GM23338 (cell line): Measurements from ENCODE around the gene GAS1. TPM values are rescaled to one million over a fixed set of nuclear protein-coding genes. Genes with fewer than 3 reads are reported as not detected.
A peak's percentile ranks its signal among the peaks of the same experiment; 100 is the strongest.

Experiments used
- ATAC-seq: fragments of 200-7000 bp; cut with Tn5 transposase; 3 replicates; pipeline ENCODE4 v1.9.1; 2020
- DNase-seq: peaks from one replicate; pipeline ENCODE4 v3.0.0-alpha.2; 2015; ENCODE audit warnings: low spot score
- H2AFZ ChIP-seq: fragments of 200-600 bp; sonication (generic); 2 replicates; pipeline ENCODE4 v1.8.0; 2016; ENCODE audit warnings: antibody characterized with exemption, mild to moderate bottlenecking, moderate library complexity
- H3F3A ChIP-seq: fragments of 200-600 bp; sonication (generic); replicated peaks from 2 replicates; pipeline ENCODE4 v1.8.0; 2017; ENCODE audit warnings: antibody characterized with exemption, mixed run types, low read depth
- H3K27ac ChIP-seq: fragments of 200-600 bp; sonication (generic); 2 replicates; pipeline ENCODE4 v1.6.1; 2016; ENCODE audit warnings: low read depth
- H3K27me3 ChIP-seq: fragments of 200-600 bp; sonication (generic); 2 replicates; pipeline ENCODE4 v1.8.0; 2016; ENCODE audit warnings: mild to moderate bottlenecking, mixed run types, moderate library complexity; ENCODE audit not compliant: insufficient read depth
- H3K36me3 ChIP-seq: fragments of 200-600 bp; sonication (generic); 2 replicates; pipeline ENCODE4 v1.8.0; 2016; ENCODE audit warnings: mild to moderate bottlenecking; ENCODE audit not compliant: insufficient read depth
- H3K4me1 ChIP-seq: fragments of 200-600 bp; sonication (generic); 2 replicates; pipeline ENCODE4 v1.8.0; 2016; ENCODE audit warnings: mild to moderate bottlenecking, moderate library complexity; ENCODE audit not compliant: insufficient read depth
- H3K4me2 ChIP-seq: fragments of 200-600 bp; sonication (generic); 2 replicates; pipeline ENCODE4 v1.7.1; 2017; ENCODE audit warnings: mixed run types
- H3K4me3 ChIP-seq: fragments of 200-600 bp; sonication (generic); 2 replicates; pipeline ENCODE4 v1.6.1; 2016; ENCODE audit warnings: mixed run types
- H3K79me2 ChIP-seq: fragments of 200-600 bp; sonication (generic); replicated peaks from 2 replicates; pipeline ENCODE4 v1.8.0; 2017; ENCODE audit warnings: mild to moderate bottlenecking; ENCODE audit not compliant: insufficient read depth
- H3K9me2 ChIP-seq: fragments of 200-600 bp; sonication (generic); 2 replicates; pipeline ENCODE4 v1.8.0; 2017; ENCODE audit not compliant: insufficient read depth
- H4K20me1 ChIP-seq: fragments of 200-600 bp; sonication (generic); replicated peaks from 2 replicates; pipeline ENCODE4 v1.8.0; 2017; ENCODE audit warnings: mild to moderate bottlenecking; ENCODE audit not compliant: insufficient read depth
- H3K27ac Mint-ChIP-seq: 2 replicates; pipeline ENCODE4 v1.8.0; 2020; ENCODE audit warnings: inconsistent platforms, mild to moderate bottlenecking, moderate library complexity, mixed read lengths
- H3K27me3 Mint-ChIP-seq: 3 replicates; pipeline ENCODE4 v1.8.0; 2022; ENCODE audit warnings: low read depth, mild to moderate bottlenecking, moderate library complexity, mixed read lengths, inconsistent platforms; ENCODE audit not compliant: insufficient read depth, poor library complexity
- H3K36me3 Mint-ChIP-seq: 3 replicates; pipeline ENCODE4 v1.8.0; 2021; ENCODE audit warnings: low read depth, mild to moderate bottlenecking, inconsistent platforms, moderate library complexity, mixed read lengths
- H3K4me1 Mint-ChIP-seq: 3 replicates; pipeline ENCODE4 v1.8.0; 2020; ENCODE audit warnings: mild to moderate bottlenecking, inconsistent platforms, mixed read lengths
- H3K4me3 Mint-ChIP-seq: 3 replicates; pipeline ENCODE4 v1.8.0; 2021; ENCODE audit warnings: moderate library complexity, mild to moderate bottlenecking, inconsistent platforms, mixed read lengths
- H3K9me3 Mint-ChIP-seq: 3 replicates; pipeline ENCODE4 v1.8.0; 2020; ENCODE audit warnings: moderate library complexity, mild to moderate bottlenecking, inconsistent platforms, mixed read lengths
- CREB1 ChIP-seq: fragments of 250-450 bp; sonication (Bioruptor Pico); IDR thresholded peaks from 2 replicates; pipeline ENCODE4 v1.5.0; 2020; ENCODE audit warnings: low read depth, mild to moderate bottlenecking, moderate library complexity
- ETS1 ChIP-seq: IDR thresholded peaks from 2 replicates; pipeline ENCODE4 v1.6.1; 2016; ENCODE audit warnings: antibody characterized with exemption
- EZH2 ChIP-seq: fragments of 200-600 bp; sonication (generic); IDR thresholded peaks from one replicate; pipeline ENCODE4 v1.8.0; 2017; ENCODE audit warnings: antibody characterized with exemption, mild to moderate bottlenecking, low read depth; ENCODE audit not compliant: unreplicated experiment
- EZH2phosphoT487 ChIP-seq: fragments of 200-600 bp; sonication (generic); IDR thresholded peaks from one replicate; pipeline ENCODE4 v1.8.1; 2018; ENCODE audit warnings: antibody characterized with exemption; ENCODE audit not compliant: unreplicated experiment
- POLR2AphosphoS5 ChIP-seq: IDR thresholded peaks from 2 replicates; pipeline ENCODE4 v1.6.1; 2016; ENCODE audit warnings: antibody characterized with exemption, low read depth
- ZNF462 ChIP-seq: fragments of 250-450 bp; sonication (Bioruptor Pico); IDR thresholded peaks from 2 replicates; pipeline ENCODE4 v1.5.0; 2020; ENCODE audit warnings: mild to moderate bottlenecking, moderate library complexity
- polyA plus RNA-seq: library from polyadenylated mRNA; unstranded; fragments of >200 nt; fragmentation: Nextera tagmentation; extraction: Ambion mirVana; gene quantifications from 2 replicates; pipeline ENCODE4 v1.2.1, GENCODE V29; 2016
- total RNA-seq: library from RNA; depleted of rRNA; stranded (reverse); fragments of >200 nt; shearing (Covaris generic); gene quantifications from 2 replicates; pipeline ENCODE4 v1.2.3, GENCODE V29; 2014
- TF ChIP-seq, protein P1 (sequence below): IDR thresholded peaks from one replicate; pipeline ENCODE4 v1.6.1; 2018; ENCODE audit warnings: antibody characterized with exemption; ENCODE audit not compliant: unreplicated experiment
- TF ChIP-seq, protein P2 (sequence below), 2 experiments: fragments of 200-600 bp in 1 of 2; sonication (generic) in 1 of 2; conservative IDR thresholded peaks; 2 replicates each; pipeline versions ENCODE4 v1.5.1 to v1.6.1; 2016 to 2017; ENCODE audit warnings: antibody characterized with exemption in 2 of 2, low read depth in 2 of 2, mild to moderate bottlenecking in 2 of 2, moderate library complexity in 1 of 2

GAS1 gene
- total and polyA plus RNA-seq, 2 experiments from 2014 or later = 1.4 to 7.7 TPM

DNA sequence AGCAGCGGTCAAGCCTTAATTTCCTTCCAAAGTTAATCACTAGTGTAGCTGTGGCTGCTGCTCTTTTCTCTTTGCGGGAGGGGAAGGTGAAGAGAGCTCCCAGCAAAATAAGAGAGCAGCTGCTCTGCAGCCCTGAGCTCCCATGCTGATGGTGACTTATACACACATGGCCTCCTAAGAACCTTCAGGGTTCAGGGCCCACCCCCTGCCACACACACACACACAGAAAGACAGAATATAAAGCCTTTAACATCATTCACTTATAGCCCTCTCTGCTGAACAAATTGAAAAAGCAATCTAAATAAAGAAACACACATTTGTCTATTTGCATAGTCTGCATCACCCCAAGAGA, 43.6 kb downstream of the GAS1 start:
- Histone ChIP-seq H4K20me1 (no peaks in the 10 kb centered on the region), H3K27me3 (peaks cover 38% of the 10 kb centered on the region), H3K4me1 (peaks cover 16% of the 10 kb centered on the region), H3K4me2 (peak overlapping the region; percentile 86), H3K36me3 (no peaks in the 10 kb centered on the region), H3K27ac (no peak overlapping the region), H2AFZ (peak overlapping the region; percentile 98), H3F3A (no peaks in the 10 kb centered on the region), H3K4me3 (peak overlapping the region; percentile 75), H3K79me2 (no peaks in the 10 kb centered on the region), H3K9me2 (no peaks in the 10 kb centered on the region)
- Mint-ChIP-seq H3K9me3 (no peaks in the 10 kb centered on the region; the same call in 1 of the 3 replicates), H3K4me3 (peak overlapping the region; percentile 89), H3K27ac (no peak overlapping the region), H3K4me1 (peaks cover 33% of the 10 kb centered on the region), H3K27me3 (peaks cover 20% of the 10 kb centered on the region), H3K36me3 (no peaks in the 10 kb centered on the region)
- DNase-seq (no peak), ATAC-seq (peak; percentile 11; the same call in 2 of the 3 replicates)
- TF ChIP-seq, protein P1, sequence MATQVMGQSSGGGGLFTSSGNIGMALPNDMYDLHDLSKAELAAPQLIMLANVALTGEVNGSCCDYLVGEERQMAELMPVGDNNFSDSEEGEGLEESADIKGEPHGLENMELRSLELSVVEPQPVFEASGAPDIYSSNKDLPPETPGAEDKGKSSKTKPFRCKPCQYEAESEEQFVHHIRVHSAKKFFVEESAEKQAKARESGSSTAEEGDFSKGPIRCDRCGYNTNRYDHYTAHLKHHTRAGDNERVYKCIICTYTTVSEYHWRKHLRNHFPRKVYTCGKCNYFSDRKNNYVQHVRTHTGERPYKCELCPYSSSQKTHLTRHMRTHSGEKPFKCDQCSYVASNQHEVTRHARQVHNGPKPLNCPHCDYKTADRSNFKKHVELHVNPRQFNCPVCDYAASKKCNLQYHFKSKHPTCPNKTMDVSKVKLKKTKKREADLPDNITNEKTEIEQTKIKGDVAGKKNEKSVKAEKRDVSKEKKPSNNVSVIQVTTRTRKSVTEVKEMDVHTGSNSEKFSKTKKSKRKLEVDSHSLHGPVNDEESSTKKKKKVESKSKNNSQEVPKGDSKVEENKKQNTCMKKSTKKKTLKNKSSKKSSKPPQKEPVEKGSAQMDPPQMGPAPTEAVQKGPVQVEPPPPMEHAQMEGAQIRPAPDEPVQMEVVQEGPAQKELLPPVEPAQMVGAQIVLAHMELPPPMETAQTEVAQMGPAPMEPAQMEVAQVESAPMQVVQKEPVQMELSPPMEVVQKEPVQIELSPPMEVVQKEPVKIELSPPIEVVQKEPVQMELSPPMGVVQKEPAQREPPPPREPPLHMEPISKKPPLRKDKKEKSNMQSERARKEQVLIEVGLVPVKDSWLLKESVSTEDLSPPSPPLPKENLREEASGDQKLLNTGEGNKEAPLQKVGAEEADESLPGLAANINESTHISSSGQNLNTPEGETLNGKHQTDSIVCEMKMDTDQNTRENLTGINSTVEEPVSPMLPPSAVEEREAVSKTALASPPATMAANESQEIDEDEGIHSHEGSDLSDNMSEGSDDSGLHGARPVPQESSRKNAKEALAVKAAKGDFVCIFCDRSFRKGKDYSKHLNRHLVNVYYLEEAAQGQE = no peak
- TF ChIP-seq ETS1 (no peak), POLR2AphosphoS5 (no peak), EZH2 (no peak), EZH2phosphoT487 (no peak)

- H3K27ac ChIP-seq = no peak overlapping the region
- ATAC-seq (peak; percentile 84), DNase-seq (peak; percentile 75)
- no peak for TF ChIP-seq ZNF462 (CRISPR knock-in tag)
- TF ChIP-seq, protein P2, sequence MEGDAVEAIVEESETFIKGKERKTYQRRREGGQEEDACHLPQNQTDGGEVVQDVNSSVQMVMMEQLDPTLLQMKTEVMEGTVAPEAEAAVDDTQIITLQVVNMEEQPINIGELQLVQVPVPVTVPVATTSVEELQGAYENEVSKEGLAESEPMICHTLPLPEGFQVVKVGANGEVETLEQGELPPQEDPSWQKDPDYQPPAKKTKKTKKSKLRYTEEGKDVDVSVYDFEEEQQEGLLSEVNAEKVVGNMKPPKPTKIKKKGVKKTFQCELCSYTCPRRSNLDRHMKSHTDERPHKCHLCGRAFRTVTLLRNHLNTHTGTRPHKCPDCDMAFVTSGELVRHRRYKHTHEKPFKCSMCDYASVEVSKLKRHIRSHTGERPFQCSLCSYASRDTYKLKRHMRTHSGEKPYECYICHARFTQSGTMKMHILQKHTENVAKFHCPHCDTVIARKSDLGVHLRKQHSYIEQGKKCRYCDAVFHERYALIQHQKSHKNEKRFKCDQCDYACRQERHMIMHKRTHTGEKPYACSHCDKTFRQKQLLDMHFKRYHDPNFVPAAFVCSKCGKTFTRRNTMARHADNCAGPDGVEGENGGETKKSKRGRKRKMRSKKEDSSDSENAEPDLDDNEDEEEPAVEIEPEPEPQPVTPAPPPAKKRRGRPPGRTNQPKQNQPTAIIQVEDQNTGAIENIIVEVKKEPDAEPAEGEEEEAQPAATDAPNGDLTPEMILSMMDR (conservative IDR thresholded peaks at IDR 0.05; ENCODE audit: low read depth in 2 of 2) = no peak
- TF ChIP-seq CREB1 = no peak
- TF ChIP-seq EZH2 = no peak
Measured at GRCh38 chr9:86902991-86903733, 44.1 kb downstream of the GAS1 start.

More at GRCh38 chr9:86902991-86903733, 44.1 kb downstream of the GAS1 start:
- Histone ChIP-seq H3K4me3 (peak overlapping the region; percentile 75), H3K79me2 (no peaks in the 10 kb centered on the region), H3K4me2 (peak overlapping the region; percentile 86), H4K20me1 (no peaks in the 10 kb centered on the region), H3K27me3 (peaks cover 38% of the 10 kb centered on the region), H3K9me2 (no peaks in the 10 kb centered on the region), H3F3A (no peaks in the 10 kb centered on the region), H3K4me1 (peaks cover 16% of the 10 kb centered on the region), H3K36me3 (no peaks in the 10 kb centered on the region), H2AFZ (peak overlapping the region; percentile 98)
- peaks cover 20% of the 10 kb centered on the region for H3K27me3 Mint-ChIP-seq
- H3K4me3 Mint-ChIP-seq = peak overlapping the region; percentile 89
- H3K36me3 Mint-ChIP-seq = no peaks in the 10 kb centered on the region
- no peaks in the 10 kb centered on the region; the same call in 1 of the 3 replicates for H3K9me3 Mint-ChIP-seq
- no peak overlapping the region for H3K27ac Mint-ChIP-seq
- H3K4me1 Mint-ChIP-seq = peaks cover 38% of the 10 kb centered on the region
